ENCODE measurements around the gene LINC01488. TPM values are rescaled to one million over a fixed set of nuclear protein-coding genes. Genes with fewer than 3 reads are reported as not detected.

LINC01488 gene
- total RNA-seq, 1 donor from 2014 or later, result not detected

GRCh38 chr11:69542314-69543168 is 61.1 kb downstream of the LINC01488 start:
- H3K4me3 ChIP-seq, result no peak overlapping the region
- TF ChIP-seq, protein P1, sequence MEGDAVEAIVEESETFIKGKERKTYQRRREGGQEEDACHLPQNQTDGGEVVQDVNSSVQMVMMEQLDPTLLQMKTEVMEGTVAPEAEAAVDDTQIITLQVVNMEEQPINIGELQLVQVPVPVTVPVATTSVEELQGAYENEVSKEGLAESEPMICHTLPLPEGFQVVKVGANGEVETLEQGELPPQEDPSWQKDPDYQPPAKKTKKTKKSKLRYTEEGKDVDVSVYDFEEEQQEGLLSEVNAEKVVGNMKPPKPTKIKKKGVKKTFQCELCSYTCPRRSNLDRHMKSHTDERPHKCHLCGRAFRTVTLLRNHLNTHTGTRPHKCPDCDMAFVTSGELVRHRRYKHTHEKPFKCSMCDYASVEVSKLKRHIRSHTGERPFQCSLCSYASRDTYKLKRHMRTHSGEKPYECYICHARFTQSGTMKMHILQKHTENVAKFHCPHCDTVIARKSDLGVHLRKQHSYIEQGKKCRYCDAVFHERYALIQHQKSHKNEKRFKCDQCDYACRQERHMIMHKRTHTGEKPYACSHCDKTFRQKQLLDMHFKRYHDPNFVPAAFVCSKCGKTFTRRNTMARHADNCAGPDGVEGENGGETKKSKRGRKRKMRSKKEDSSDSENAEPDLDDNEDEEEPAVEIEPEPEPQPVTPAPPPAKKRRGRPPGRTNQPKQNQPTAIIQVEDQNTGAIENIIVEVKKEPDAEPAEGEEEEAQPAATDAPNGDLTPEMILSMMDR (IDR thresholded peaks at IDR 0.05), result no peak
- H3K4me1 ChIP-seq, result peaks cover 13 to 35% of the 10 kb centered on the region in 2 donors
- intact Hi-C loops (cut with DNase I), result loop anchor here (5.0 kb wide), 2 partner anchors 100 to 410 kb away; no protein-coding TSS in a partner anchor
- H3K36me3 ChIP-seq, result no peaks in the 10 kb centered on the region
- H3K9me3 ChIP-seq, result no peaks in the 10 kb centered on the region
- peak in 1 of 2 donors; percentile 55 for DNase-seq (ENCODE audit: low spot score in 2 of 2)
- H3K27ac ChIP-seq, result no peak overlapping the region
- H3K27me3 ChIP-seq, result no peaks in the 10 kb centered on the region

Other genes with a start within 250 kb of the LINC01488 start
- gene MYEOV, start 187.5 kb upstream of the LINC01488 start, total RNA-seq, result not detected
- gene CCND1, start 159.5 kb downstream of the LINC01488 start, total RNA-seq, result 90.6 TPM
- 10.2 TPM for gene LTO1, start 193.7 kb downstream of the LINC01488 start, total RNA-seq
- gene FGF19, start 222.4 kb downstream of the LINC01488 start, total RNA-seq, result not detected

All from ascending aorta (tissue), 2 donors.